HCT116 (cell line): Measurements from ENCODE around the gene SRF. TPM values are rescaled to one million over a fixed set of nuclear protein-coding genes. Genes with fewer than 3 reads are reported as not detected.

ENCODE experiments used
- ATAC-seq: fragments of 200-7000 bp; cut with Tn5 transposase; 2 replicates; pipeline ENCODE4 v1.9.1; 2020; ENCODE audit warnings: mild to moderate bottlenecking, moderate library complexity
- BruUV-seq: library from RNA; stranded (reverse); fragments of 400-500 nt; replicated peaks from 2 replicates; lab custom pipeline; 2021; lab: Mats Ljungman, UMichigan
- CTCF ChIA-PET: fragments of 300-600 bp; sonication (Branson Sonifier 250); formaldehyde crosslinking; loops from one replicate; lab custom pipeline; 2021; ENCODE audit warnings: antibody characterized with exemption; lab: Charles Lee
- POLR2A ChIA-PET: fragments of 300-600, 350-600 bp; sonication (Branson Sonifier 250); formaldehyde crosslinking; loops from one replicate; lab custom pipeline; 2021; ENCODE audit warnings: antibody characterized with exemption; lab: Charles Lee
- RAD21 ChIA-PET, 2 experiments: fragments of 300-600 bp; sonication (Branson Sonifier 250); formaldehyde crosslinking; loops; one replicate each; lab custom pipeline; 2023; ENCODE audit warnings: low total read pairs in 2 of 2; ENCODE audit not compliant: uncharacterized antibody in 2 of 2, unreplicated experiment in 2 of 2, low non-redundant PET in 1 of 2; lab: Charles Lee
- DNase-seq: peaks from one replicate; pipeline ENCODE4 v3.0.0-alpha.2; 2010; ENCODE audit warnings: low read depth, low spot score
- H2AFZ ChIP-seq: fragments of 200-600 bp; shearing (Covaris generic), sonication (generic); 2 replicates; pipeline ENCODE4 v1.6.1; 2017; ENCODE audit warnings: low read depth, mixed run types, mixed read lengths, antibody characterized with exemption, low read length; ENCODE audit not compliant: poor library complexity, severe bottlenecking
- H3K27ac ChIP-seq: 2 replicates; pipeline ENCODE4 v1.5.1; 2012; ENCODE audit warnings: low read depth, low read length
- H3K27me3 ChIP-seq: fragments of 200-600 bp; sonication (generic); 2 replicates; pipeline ENCODE4 v1.6.1; 2016; ENCODE audit warnings: mixed run types, low read length, mixed read lengths; ENCODE audit not compliant: insufficient read depth
- H3K36me3 ChIP-seq, 2 experiments: fragments of 200-500 bp in 1 of 2; fragments of 200-600 bp in 1 of 2; sonication (Bioruptor generic) in 1 of 2; sonication (generic) in 1 of 2; 2 replicates each; pipeline versions ENCODE4 v1.5.1 to v1.6.1; 2014 to 2016; ENCODE audit warnings: low read length in 2 of 2, inconsistent platforms in 1 of 2, mixed read lengths in 1 of 2, mixed run types in 1 of 2; ENCODE audit not compliant: insufficient read depth in 2 of 2, control insufficient read depth in 1 of 2
- H3K4me1 ChIP-seq, 2 experiments: fragments of 200-600 bp in 1 of 2; sonication (generic) in 1 of 2; 2 replicates each; pipeline versions ENCODE4 v1.5.1 to v1.6.1; 2012 to 2017; ENCODE audit warnings: low read length in 2 of 2, inconsistent platforms in 1 of 2, mild to moderate bottlenecking in 1 of 2, mixed read lengths in 1 of 2, mixed run types in 1 of 2, moderate library complexity in 1 of 2; ENCODE audit not compliant: insufficient read depth in 2 of 2, control insufficient read depth in 1 of 2
- H3K4me2 ChIP-seq: fragments of 200-600 bp; sonication (generic); 2 replicates; pipeline ENCODE4 v1.6.1; 2017; ENCODE audit warnings: mixed run types, low read length, mixed read lengths
- H3K4me3 ChIP-seq, 2 experiments: fragments of 200-600 bp in 1 of 2; sonication (generic) in 1 of 2; replicated peaks in 1 of 2; 2 replicates each; pipeline ENCODE4 v1.5.1; 2011 to 2016; ENCODE audit warnings: low read length in 2 of 2, control low read depth in 1 of 2, low read depth in 1 of 2, mild to moderate bottlenecking in 1 of 2, mixed read lengths in 1 of 2, mixed run types in 1 of 2
- H3K79me2 ChIP-seq: fragments of 200-600 bp; sonication (generic); 2 replicates; pipeline ENCODE4 v1.6.1; 2017; ENCODE audit warnings: mild to moderate bottlenecking, mixed run types, low read length, moderate library complexity, mixed read lengths; ENCODE audit not compliant: insufficient read depth
- H3K9ac ChIP-seq: fragments of 200-600 bp; sonication (generic); 2 replicates; pipeline ENCODE4 v1.6.1; 2016; ENCODE audit warnings: low read length, mixed read lengths
- H3K9me2 ChIP-seq: fragments of 200-600 bp; sonication (generic), shearing (Covaris generic); 2 replicates; pipeline ENCODE4 v1.6.1; 2017; ENCODE audit warnings: mixed run types, mild to moderate bottlenecking, moderate library complexity; ENCODE audit not compliant: insufficient read depth
- H3K9me3 ChIP-seq, 2 experiments: fragments of 200-500 bp in 1 of 2; fragments of 200-600 bp in 1 of 2; sonication (Bioruptor generic) in 1 of 2; sonication (generic) in 1 of 2; 2 replicates each; pipeline ENCODE4 v1.6.1; 2014 to 2017; ENCODE audit warnings: low read length in 2 of 2, mixed read lengths in 2 of 2, inconsistent platforms in 1 of 2, low read depth in 1 of 2, mild to moderate bottlenecking in 1 of 2, mixed run types in 1 of 2, moderate library complexity in 1 of 2; ENCODE audit not compliant: control insufficient read depth in 1 of 2, insufficient read depth in 1 of 2
- H4K20me1 ChIP-seq: fragments of 200-600 bp; sonication (generic), shearing (Covaris generic); 2 replicates; pipeline ENCODE4 v1.6.1; 2017; ENCODE audit warnings: mixed run types, mild to moderate bottlenecking, moderate library complexity; ENCODE audit not compliant: insufficient read depth
- CBX3 ChIP-seq: IDR thresholded peaks from 2 replicates; pipeline ENCODE4 v1.6.1; 2012; ENCODE audit warnings: low read depth
- CEBPB ChIP-seq: IDR thresholded peaks from 2 replicates; pipeline ENCODE4 v1.6.1; 2012; ENCODE audit warnings: low read depth
- EGR1 ChIP-seq: IDR thresholded peaks from 2 replicates; pipeline ENCODE4 v1.6.1; 2012; ENCODE audit warnings: low read depth
- FOSL1 ChIP-seq: IDR thresholded peaks from 2 replicates; pipeline ENCODE4 v1.6.1; 2012; ENCODE audit warnings: low read depth
- JUND ChIP-seq: IDR thresholded peaks from 2 replicates; pipeline ENCODE4 v1.6.1; 2012
- REST ChIP-seq: IDR thresholded peaks from 2 replicates; pipeline ENCODE4 v1.6.1; 2012; ENCODE audit warnings: low read depth
- SP1 ChIP-seq: IDR thresholded peaks from 2 replicates; pipeline ENCODE4 v1.6.1; 2012; ENCODE audit warnings: low read depth
- SRF ChIP-seq: IDR thresholded peaks from 2 replicates; pipeline ENCODE4 v1.6.1; 2012; ENCODE audit warnings: low read depth
- TCF7L2 ChIP-seq: IDR thresholded peaks from 2 replicates; pipeline ENCODE4 v1.7.0; 2011; ENCODE audit warnings: borderline replicate concordance, inconsistent platforms; ENCODE audit not compliant: insufficient read depth, insufficient read length; ENCODE audit errors: extremely low read depth
- ZFX ChIP-seq: fragments of 450-650 bp; IDR thresholded peaks from 2 replicates; pipeline ENCODE4 v1.6.1; 2017
- ZNF274 ChIP-seq: fragments of 200-500 bp; sonication (Bioruptor generic); IDR thresholded peaks from 2 replicates; pipeline ENCODE4 v1.6.1; 2014; ENCODE audit warnings: mild to moderate bottlenecking, low read depth, low read length, inconsistent platforms
- intact Hi-C: fragments of 100-400 bp; cut with micrococcal nuclease; formaldehyde crosslinking; loops from 2 replicates; pipeline ENCODE4 v1.10.0; 2022
- total RNA-seq: library from RNA; stranded (reverse); gene quantifications from one replicate; pipeline ENCODE4 v1.2.1, GENCODE V29; 2021; ENCODE audit not compliant: unreplicated experiment

The SRF gene
- total RNA-seq, 1 experiment from 2014 or later = 28.1 TPM

- TF ChIP-seq TCF7L2 (no peak), FOSL1 (no peak), REST (no peak), CBX3 (no peak)
Measured at GRCh38 chr6:43170417-43170930, 595 bp upstream of the SRF start (continued).

GRCh38 chr6:43171707-43172103 lies 636 bp downstream of the SRF start:
- H3K79me2 ChIP-seq = peaks cover 42% of the 10 kb centered on the region
- H3K4me2 ChIP-seq = peak overlapping the region; percentile 81
- ChIA-PET POLR2A (interaction anchor here (0.5 kb wide), 1 partner anchor 299 kb away, joined by 8 read pairs; no protein-coding TSS in a partner anchor), RAD21 (no interaction called here), CTCF (interaction anchor here (0.8 kb wide), 1 partner anchor 158 kb away, joined by 3 read pairs; the partner anchor contains the start of gene KLHDC3)
- peaks cover 28 to 37% of the 10 kb centered on the region in 2 experiments for H3K4me1 ChIP-seq
- peak; percentile 93 for TF ChIP-seq ZFX
- no peak for TF ChIP-seq ZNF274
- TF ChIP-seq SRF = no peak
- TF ChIP-seq JUND = no peak
- TF ChIP-seq TCF7L2 = no peak
- TF ChIP-seq EGR1 = no peak
- no peak for TF ChIP-seq CEBPB
- TF ChIP-seq SP1 = no peak
- H3K36me3 ChIP-seq = peaks cover 12 to 20% of the 10 kb centered on the region in 2 experiments
- no peak overlapping the region for H2AFZ ChIP-seq
- peak overlapping the region; percentile 87 for H3K9ac ChIP-seq
- H3K9me3 ChIP-seq = no peaks in the 10 kb centered on the region
- H3K27me3 ChIP-seq = no peaks in the 10 kb centered on the region
- H3K9me2 ChIP-seq = no peaks in the 10 kb centered on the region
- H3K27ac ChIP-seq = peak overlapping the region; percentile 87
- ATAC-seq = no peak; the same call in 1 of the 2 replicates
- no peak for DNase-seq
- BruUV-seq = no TSS peak
- H4K20me1 ChIP-seq = no peaks in the 10 kb centered on the region
- intact Hi-C loops = loop anchor here (5.0 kb wide), 2 partner anchors 114 to 346 kb away; partner anchors contain the start of genes KLC4, MRPL2, POLR1C and YIPF3
- peak overlapping the region; percentile 83 to 84 for H3K4me3 ChIP-seq
